Body of pancreas (tissue), 4 donors: Measurements from ENCODE around the gene RCE1.

Experiments
- POLR2A ChIP-seq, 3 donors: fragments of 450-650 bp; IDR thresholded peaks; one replicate each; pipeline ENCODE4 v1.6.1; 2016; ENCODE audit warnings: antibody characterized with exemption in 3 of 3, mild to moderate bottlenecking in 2 of 3
- TF ChIP-seq, protein P1 (sequence below), 7 experiments: fragments of 450-650 bp in 4 of 7; fragments of 200-600 bp in 3 of 7; sonication (generic) in 3 of 7; IDR thresholded peaks; one replicate each; pipeline ENCODE4 v1.5.1; 2016 to 2019; ENCODE audit warnings: antibody characterized with exemption in 7 of 7

DNA sequence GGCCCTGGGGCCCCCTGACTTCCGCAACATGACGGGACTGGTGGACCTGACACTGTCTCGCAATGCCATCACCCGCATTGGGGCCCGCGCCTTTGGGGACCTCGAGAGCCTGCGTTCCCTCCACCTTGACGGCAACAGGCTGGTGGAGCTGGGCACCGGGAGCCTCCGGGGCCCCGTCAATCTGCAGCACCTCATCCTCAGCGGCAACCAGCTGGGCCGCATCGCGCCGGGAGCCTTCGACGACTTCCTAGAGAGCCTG, 14.6 kb downstream of the RCE1 start:
- TF ChIP-seq, protein P1, sequence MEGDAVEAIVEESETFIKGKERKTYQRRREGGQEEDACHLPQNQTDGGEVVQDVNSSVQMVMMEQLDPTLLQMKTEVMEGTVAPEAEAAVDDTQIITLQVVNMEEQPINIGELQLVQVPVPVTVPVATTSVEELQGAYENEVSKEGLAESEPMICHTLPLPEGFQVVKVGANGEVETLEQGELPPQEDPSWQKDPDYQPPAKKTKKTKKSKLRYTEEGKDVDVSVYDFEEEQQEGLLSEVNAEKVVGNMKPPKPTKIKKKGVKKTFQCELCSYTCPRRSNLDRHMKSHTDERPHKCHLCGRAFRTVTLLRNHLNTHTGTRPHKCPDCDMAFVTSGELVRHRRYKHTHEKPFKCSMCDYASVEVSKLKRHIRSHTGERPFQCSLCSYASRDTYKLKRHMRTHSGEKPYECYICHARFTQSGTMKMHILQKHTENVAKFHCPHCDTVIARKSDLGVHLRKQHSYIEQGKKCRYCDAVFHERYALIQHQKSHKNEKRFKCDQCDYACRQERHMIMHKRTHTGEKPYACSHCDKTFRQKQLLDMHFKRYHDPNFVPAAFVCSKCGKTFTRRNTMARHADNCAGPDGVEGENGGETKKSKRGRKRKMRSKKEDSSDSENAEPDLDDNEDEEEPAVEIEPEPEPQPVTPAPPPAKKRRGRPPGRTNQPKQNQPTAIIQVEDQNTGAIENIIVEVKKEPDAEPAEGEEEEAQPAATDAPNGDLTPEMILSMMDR (IDR thresholded peaks at IDR 0.05) = no peak
- no peak for TF ChIP-seq POLR2A (IDR thresholded peaks at IDR 0.05)
